Right ventricle myocardium inferior (tissue), 1 donor: ENCODE data around the gene PEA15. TPM values are rescaled to one million over a fixed set of nuclear protein-coding genes. Genes with fewer than 3 reads are reported as not detected.

Experiments used
- ATAC-seq: fragments of 200-7000 bp; cut with Tn5 transposase; one replicate; pipeline ENCODE4 v1.9.1; 2020; ENCODE audit warnings: mild to moderate bottlenecking, moderate library complexity
- DNase-seq: peaks from one replicate; pipeline ENCODE4 v3.0.0; 2021; ENCODE audit errors: missing footprints
- intact Hi-C: fragments of 100-400 bp; cut with DNase I; formaldehyde crosslinking; loops from one replicate; pipeline ENCODE4 v1.11.0; 2022
- total RNA-seq: library from RNA; stranded (reverse); fragmentation: NEBNext Ultra II Directional; extraction: Animal tissue kit (Norgen Biotek cat#: 25700); gene quantifications from one replicate; pipeline ENCODE4 v1.2.1, GENCODE V29; 2021
- donor health status: DM: no; HTN: yes; CAD: no; lungs with severe emphysema.

PEA15 gene
- total RNA-seq, 1 donor from 2014 or later: 283 TPM

DNA sequence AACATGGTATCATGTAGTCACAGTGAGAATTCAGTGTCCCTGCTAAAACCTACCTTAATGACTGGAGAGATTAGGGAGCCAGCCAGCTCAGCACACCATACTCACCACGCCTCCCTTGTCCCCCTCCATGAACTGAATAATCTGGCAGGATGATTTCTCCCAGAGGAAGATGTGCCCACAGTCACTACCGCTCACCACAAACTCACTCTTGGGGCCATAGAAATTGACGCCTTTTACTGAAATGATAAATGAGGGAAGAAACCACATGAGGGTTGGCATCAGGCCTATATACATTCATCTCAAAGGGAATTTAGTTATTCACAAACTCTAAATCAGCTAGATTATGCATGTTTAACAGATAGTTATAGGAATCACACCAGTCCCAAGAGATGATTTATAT is 17.4 kb downstream of the PEA15 start:
- no peak for ATAC-seq
- intact Hi-C loops: no loop called here
- no peak for DNase-seq

DNA sequence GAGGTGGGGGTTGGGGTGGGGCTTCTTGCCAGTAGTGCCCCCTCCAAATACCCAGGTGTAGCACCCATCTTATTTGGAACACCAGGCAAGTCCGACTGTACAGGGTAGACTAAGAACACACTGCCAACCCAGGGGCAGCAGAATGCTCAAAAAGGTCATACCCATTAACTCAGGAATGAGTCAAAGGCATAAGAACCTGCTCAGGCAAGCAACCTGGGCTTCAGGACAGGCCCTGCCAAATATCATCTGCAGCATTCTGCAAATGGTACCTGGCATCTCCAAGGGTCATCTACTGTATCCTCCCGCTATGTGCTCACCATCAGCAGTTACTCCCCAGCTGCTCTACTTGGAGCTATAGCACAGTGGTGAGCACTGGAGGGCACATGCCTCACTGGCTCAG is 19.4 kb downstream of the PEA15 start:
- intact Hi-C loops: no loop called here
- ATAC-seq (no peak), DNase-seq (no peak)

DNA sequence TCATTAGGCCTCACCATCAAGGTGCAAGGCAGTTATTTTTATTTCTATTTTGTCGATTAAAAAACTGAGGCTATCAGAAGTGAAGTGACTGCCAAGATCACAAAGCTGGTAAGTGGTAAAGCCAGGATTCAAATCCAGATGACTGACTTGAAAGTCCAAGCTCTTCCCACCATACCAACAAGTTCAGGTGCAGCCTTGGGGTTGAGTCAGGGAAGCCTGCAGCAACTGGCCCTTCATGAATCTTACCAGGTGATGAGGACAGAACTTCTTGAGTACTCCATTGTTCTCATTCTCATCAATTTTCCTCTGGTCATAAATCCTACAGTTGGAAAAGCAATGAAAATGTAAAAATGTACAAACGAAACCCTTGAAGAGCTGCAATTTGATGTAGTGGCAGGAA is 20.2 kb downstream of the PEA15 start:
- intact Hi-C loops: no loop called here
- DNase-seq (no peak), ATAC-seq (no peak)

DNA sequence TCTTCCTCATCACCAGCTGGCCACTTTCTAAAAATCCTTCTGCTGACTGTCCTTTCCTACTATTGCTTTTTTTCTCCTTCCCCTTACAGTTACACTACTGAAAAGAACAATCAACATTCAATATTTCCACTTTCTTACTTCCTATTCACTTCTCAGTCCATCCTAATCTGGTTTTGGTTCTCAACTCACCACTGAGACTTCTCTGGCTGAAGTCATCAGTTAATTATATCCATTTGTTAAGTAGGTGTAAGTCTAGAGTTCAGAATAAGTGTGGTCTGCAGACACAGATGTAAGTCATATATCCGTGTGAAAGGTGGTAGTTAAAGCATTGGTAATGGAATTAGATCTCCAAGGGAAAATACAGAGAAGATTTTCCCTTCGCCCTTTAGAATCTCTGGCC is 21.4 kb downstream of the PEA15 start:
- intact Hi-C loops: no loop called here
- ATAC-seq: no peak

DNA sequence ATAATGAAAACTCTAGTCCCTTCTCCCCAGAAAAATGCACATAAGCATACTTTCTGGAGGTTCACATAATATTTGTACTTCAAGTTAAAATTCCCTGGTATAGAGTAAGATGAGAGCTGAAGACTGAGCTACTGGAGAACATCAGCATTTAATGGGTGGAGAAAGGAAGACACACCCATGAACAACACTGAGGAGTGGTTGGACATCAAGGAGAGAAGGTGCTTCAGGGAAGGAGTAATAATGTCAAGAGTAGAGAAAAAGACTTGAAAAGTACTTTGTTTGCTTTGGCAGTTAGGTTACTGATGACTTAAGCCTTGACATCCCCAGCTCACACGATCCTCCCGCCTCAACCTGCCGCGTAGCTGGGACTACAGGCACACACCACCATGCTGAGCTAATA is 21.9 kb downstream of the PEA15 start:
- no peak for ATAC-seq
- no peak for DNase-seq
- intact Hi-C loops: no loop called here

More for the DNA sequence above, 21.4 kb downstream of the PEA15 start:
- no peak for DNase-seq

DNA sequence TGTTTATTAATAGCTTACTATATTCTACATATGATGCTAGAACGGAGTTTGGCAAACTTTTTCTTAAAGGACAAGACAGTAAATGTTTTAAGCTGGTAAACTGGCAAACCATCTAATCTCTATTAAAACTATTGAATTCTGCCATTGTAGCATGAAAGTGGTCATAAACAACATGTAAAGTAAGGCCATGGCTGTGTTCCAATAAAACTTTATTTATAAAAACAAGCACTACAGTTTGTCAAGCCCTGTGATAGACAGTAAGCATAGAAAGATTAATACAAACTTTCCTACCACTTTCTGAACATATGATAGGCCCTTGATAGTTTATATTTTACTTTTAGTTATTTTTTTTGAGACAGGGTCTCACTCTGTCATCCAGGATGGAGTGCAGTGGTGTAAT is 22.4 kb downstream of the PEA15 start:
- ATAC-seq (no peak), DNase-seq (no peak)
- intact Hi-C loops: no loop called here

DNA sequence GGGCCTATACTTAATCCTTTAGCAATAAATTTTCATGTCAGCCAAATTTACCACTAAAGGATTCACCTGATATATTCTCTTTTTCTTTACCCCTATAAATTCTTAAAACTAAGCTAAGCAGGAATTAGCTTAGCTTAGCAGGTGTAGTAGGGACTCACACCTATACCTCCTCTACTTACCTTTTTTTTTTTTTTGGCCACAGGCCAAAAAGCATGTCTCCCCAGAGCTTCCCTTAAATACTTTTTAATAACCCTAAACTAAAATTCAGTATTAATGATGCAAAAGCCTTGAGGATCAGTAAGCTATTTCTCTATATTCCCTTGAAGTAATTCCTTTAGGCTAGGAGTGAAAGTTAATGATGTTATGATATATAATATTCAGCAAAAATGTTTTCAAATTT is 23.2 kb downstream of the PEA15 start:
- intact Hi-C loops: no loop called here
- no peak for ATAC-seq
- DNase-seq: no peak

DNA sequence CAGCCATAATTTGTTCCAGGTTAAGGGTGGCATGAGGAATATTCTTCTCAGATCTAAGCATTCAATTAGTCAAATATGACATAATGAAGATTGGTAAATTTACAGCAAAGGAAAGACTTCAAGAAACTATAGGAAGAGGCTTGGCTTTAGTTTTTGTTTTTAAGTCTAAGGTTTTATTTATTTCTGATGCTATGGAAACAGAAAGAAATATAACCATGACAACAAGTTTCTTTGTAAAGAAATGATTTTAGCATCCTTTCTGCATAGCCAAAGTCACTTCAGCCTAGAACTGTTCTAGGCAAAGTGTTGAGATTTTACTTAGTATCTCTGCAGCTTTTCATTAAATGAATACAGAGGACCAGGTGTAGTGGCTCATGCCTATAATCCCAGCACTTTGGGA is 27.7 kb downstream of the PEA15 start:
- ATAC-seq (no peak), DNase-seq (no peak)
- intact Hi-C loops: no loop called here

DNA sequence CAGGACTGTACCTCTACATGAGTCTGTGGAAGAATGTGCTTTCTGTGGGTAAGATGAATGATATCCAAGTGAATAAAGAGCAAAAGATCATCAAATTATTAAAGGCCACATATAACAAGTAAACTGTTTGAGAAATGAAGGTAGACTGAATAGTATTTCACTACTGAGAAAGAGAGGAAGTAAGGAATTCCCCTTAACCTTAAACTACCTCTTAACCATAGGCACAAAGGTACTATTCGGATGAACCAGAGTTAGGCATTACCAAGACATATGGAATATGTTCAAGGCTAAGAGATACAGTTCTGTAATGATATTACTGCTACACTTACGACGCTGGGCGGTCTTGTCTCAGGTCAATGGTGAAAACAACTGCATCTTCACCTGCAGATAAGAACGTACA is 31.6 kb downstream of the PEA15 start:
- DNase-seq (no peak), ATAC-seq (no peak)
- intact Hi-C loops: no loop called here

DNA sequence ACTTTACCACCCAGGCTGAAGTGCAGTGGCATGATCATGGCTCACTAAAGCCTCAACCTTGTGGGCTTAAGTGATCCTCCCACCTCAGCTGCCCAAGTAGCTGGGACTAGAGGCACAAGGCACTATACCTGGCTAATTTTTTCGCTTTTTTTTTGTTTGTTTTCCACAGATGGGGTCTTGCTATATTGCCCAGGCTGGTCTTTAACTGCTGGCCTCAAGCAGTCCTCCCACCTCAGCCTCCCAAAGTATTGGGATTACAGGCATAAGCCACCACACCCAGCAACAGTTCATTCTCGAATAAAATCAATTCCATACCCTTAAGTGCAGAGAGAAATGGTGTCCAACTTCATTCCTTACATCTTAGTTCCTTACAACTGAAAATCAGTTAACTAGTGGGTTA is 32.4 kb downstream of the PEA15 start:
- ATAC-seq (no peak), DNase-seq (no peak)
- intact Hi-C loops: no loop called here

DNA sequence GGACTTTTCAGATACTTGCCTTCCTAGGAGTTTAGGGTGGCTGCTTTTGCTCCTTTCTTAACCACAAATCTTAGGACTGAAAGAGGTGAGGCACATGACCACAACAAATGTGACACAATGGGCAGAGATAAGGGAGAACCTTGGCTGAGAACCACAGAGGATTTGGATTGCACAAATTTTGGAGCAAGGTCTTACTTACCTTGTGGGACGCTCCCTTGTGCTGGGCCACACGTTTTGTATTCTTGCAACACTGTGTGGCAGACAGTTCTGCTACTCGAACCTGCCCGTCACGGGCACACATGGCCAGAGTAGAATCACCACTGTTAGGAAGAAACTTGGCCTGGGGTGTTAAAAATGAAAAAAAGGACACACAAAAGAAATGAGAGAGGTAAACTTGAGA is 33.2 kb downstream of the PEA15 start:
- intact Hi-C loops: no loop called here
- DNase-seq: no peak
- no peak for ATAC-seq

DNA sequence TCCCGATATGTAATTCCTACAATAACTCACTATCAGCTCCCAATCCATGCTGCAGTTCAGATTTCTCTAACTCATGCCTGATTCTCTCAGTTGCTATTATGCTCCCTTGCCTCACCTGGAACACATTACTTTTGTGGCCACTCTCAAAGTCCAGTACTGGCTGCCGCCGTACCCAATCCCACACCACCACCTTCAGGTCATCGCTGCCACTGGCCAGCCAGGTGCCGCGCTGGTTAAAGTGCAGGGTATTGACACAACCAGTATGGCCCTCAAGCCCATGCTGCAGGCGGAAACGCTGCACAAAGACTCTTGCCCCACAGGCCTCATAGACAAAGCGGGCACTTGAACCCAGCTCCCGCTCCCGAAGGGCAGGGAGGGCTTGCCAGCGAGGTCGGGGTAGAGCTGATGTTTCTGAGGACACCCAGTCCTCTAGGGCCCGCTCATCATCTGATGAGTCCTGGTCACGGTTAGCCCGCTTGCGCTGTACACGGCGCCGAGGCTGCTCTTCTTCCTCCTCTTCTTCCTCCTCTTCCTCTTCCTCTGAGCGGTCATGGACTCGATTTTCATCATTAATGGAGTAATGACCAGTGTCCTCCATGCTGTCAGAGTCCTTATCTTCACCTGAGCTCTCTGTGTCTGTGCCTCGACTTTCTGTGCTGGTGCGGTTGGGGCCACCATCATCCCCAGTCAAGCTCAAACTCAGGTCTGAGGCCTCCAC is 34.6 kb downstream of the PEA15 start:
- DNase-seq: no peak
- intact Hi-C loops: loop anchor here (5.0 kb wide), 1 partner anchor 32 kb away; the partner anchor contains the start of gene PEA15
- no peak for ATAC-seq

DNA sequence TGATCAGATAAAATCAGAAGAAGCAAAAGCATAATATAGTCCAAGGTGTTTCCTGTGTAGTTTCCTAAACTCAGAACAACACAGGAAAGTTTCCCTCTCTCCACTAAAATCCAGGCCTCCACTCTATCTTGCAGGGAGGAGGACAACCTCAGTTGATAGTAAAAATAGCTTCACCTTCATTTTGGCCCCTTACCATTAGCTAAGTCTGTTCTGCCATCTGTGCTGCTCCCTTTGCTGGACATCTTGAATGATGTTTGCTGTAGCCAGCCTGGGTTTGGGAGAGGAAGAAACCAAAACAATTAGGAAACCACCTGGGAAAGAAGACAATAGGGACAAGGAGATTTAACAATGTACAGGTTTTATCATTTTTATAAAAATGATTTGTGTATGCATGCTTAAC is 38.6 kb downstream of the PEA15 start:
- DNase-seq (no peak), ATAC-seq (no peak)
- intact Hi-C loops: loop anchor here (5.0 kb wide), 1 partner anchor 36 kb away; the partner anchor contains the start of gene PEA15

DNA sequence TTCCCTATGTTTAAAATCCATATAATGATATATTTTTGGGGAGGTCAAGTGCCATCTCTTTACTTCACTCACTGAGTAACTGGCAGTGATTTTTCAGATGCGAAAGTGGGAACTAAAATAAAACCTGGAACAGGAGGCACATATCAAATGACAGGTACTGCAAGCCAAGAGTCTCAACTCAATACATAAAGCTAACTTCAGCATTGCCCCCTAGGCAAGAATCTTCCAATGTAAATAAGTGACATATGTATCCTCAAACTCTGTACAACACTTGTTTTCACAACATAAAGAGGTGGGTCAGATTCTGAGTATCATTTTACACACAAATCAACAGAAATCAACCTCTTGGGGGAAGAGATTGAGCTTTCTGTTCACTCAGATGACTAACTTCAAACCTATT is 39.0 kb downstream of the PEA15 start:
- ATAC-seq (no peak), DNase-seq (no peak)
- intact Hi-C loops: loop anchor here (5.0 kb wide), 1 partner anchor 37 kb away; the partner anchor contains the start of gene PEA15

DNA sequence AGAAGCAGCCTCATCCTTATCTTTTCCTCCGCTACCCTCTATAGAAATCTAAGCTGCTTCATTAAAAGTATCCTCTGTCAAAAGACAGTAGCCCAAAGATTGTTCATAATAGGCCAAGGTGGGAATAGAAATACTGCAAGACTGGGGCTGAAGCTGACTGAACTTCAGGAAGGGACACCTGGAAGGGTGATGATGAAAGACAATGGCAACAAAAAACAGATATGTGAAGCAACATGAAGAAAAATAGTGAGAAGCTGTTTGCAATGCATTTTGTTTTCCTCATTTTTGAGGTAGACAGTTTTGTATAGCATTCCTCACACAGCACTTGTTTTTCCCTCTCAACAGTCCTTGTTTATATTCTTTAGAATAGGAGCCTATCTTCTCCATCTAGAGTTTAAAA is 40.2 kb downstream of the PEA15 start:
- no peak for ATAC-seq
- intact Hi-C loops: no loop called here
- DNase-seq: no peak

DNA sequence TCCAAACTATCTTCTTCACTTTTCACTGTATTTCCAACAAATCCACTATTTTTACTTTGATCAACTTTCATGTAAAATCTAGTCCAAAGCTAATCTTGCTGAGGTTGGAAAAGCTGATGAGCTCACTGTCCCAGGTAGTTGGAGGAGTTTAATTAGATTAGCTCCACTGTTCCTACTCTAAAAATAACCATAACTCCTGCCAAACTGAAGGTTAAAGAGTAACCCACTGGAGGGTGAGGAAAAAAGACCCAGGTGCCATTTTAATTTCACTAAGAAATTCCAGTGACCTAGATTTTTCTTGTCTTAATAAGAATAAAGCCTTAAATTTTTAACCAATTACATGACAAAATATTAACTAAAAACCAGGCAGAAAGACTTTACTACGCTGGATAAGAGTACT is 41.9 kb downstream of the PEA15 start:
- intact Hi-C loops: no loop called here
- ATAC-seq: peak; percentile 50
- no peak for DNase-seq

DNA sequence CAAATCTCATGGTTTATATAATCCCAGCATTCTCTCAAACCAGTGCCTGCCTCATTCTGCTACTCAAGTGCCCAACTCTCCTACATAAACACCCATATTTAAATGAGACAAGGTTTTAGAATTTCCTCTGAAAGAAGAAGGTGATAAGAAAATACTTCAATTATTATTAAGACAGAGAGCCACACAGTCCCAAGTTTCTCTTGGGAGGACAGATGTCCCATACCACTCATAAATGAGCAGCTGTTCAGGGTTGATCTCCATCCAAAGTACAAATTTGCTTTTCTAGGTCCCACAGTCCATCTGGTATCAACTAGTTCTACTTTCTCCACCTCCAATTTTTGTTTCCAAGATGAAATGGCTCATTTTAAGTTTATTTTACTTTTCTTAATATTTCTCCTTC is 45.8 kb downstream of the PEA15 start:
- intact Hi-C loops: no loop called here
- peak; percentile 36 for ATAC-seq

DNA sequence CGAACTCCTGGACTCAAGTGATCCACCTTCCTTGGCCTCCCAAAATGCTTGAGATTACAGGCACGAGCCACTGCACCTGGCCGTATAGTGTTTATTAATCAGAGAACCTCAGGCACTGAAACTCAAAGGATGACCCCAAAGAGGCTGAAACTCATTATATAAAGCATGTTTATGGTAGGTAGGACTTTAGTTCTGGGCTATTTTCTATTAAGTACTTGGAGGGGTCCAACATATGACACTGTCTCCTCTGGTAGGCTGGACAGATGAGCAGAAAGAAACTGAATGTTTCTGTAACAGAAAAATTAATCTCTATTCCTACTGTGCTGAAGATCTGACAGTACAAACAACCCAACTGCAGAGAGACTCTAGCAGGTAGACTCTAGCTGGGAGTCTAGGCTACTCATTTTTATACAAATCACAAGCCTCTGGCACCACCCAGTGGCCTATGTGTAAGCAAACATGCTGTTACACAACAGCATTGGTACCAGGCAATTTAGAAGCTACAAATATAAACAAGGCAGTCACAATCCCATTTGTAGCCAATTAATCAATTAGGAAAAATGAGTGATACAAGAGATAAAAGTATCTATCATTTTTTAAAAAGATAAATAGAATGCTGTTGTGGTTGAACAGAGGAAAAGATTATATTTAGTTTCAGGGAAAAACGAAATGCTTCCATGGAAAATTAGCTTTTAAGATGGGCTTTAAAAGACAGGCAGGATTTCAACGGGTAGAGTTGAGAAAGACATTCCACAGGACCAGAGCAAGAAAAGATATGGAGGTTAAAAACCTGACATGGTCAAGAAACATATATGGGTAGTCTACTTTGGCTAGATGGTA is 46.7 kb downstream of the PEA15 start:
- peak; percentile 94 for ATAC-seq
- intact Hi-C loops: loop anchor here (1.0 to 2.0 kb wide), 2 partner anchors 59 to 151 kb away; no protein-coding TSS in a partner anchor
- DNase-seq: no peak

More for the DNA sequence above, 45.8 kb downstream of the PEA15 start:
- DNase-seq: no peak

DNA sequence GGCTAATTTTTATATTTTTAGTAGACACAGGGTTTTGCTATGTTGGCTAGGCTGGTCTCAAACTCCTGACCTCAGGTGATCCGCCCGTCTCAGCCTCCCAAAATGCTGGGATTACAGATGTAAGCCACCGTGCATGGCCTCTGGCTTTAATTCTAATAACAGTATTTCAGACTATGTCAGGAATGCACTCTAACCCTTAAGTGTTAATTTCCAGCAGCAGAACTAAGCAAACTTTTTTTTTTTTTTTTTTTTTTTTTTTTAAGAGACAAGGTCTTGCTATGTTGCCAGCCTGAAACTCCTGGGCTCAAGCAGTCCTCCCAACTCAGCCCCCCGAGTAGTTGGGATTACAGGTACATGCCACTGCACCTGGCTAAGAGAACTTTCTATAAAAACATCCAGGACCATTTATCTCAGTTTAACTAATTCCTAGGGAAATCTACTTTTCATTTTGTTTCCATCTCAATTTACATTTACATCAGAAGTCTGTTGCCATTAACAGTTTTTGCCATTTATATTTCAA is 50.7 kb downstream of the PEA15 start:
- intact Hi-C loops: no loop called here
- no peak for ATAC-seq
- no peak for DNase-seq
